HepG2 (cell line): Measurements from ENCODE around the gene AKR1A1. TPM values are rescaled to one million over a fixed set of nuclear protein-coding genes. Genes with fewer than 3 reads are reported as not detected.

Experiments
- HCFC1 ChIP-seq: fragments of 150-350 bp; IDR thresholded peaks from 2 replicates; pipeline ENCODE4 v1.6.1; 2014; ENCODE audit warnings: low read depth, low read length
- HNF4G ChIP-seq, 2 experiments: sonication (generic) in 1 of 2; formaldehyde crosslinking in 1 of 2; IDR thresholded peaks; 2 replicates each; pipeline versions ENCODE4 v1.4.0 to v1.6.1; 2011 to 2020; ENCODE audit warnings: borderline replicate concordance in 2 of 2, low read depth in 2 of 2, mild to moderate bottlenecking in 2 of 2, low read length in 1 of 2, missing genetic modification reagents in 1 of 2, moderate library complexity in 1 of 2
- HNRNPK ChIP-seq: fragments of 200-400 bp; formaldehyde crosslinking; IDR thresholded peaks from 2 replicates; pipeline ENCODE4 v1.6.1; 2018; ENCODE audit warnings: low read length, low read depth, moderate library complexity, mild to moderate bottlenecking; ENCODE audit not compliant: poor library complexity, severe bottlenecking
- LCORL ChIP-seq, 2 experiments: fragments of 450-650 bp in 1 of 2; sonication (generic) in 1 of 2; formaldehyde crosslinking in 1 of 2; IDR thresholded peaks; 2 replicates each; pipeline versions ENCODE4 v1.5.0 to v1.6.1; 2017 to 2020; ENCODE audit warnings: antibody characterized with exemption in 1 of 2, missing genetic modification reagents in 1 of 2
- NR3C1 ChIP-seq: sonication (generic); formaldehyde crosslinking; IDR thresholded peaks from 2 replicates; pipeline ENCODE4 v1.4.0; 2020; ENCODE audit warnings: missing genetic modification reagents
- NRL ChIP-seq: sonication (generic); formaldehyde crosslinking; IDR thresholded peaks from 2 replicates; pipeline ENCODE4 v1.5.0; 2020; ENCODE audit warnings: missing genetic modification reagents, mild to moderate bottlenecking, moderate library complexity, borderline replicate concordance
- RAD21 ChIP-seq: fragments of 450-650 bp; formaldehyde crosslinking; IDR thresholded peaks from 2 replicates; pipeline ENCODE4 v1.5.0; 2020; ENCODE audit warnings: mild to moderate bottlenecking
- RBM39 ChIP-seq: fragments of 200-400 bp; formaldehyde crosslinking; IDR thresholded peaks from one replicate; pipeline ENCODE4 v1.6.1; 2018; ENCODE audit warnings: antibody characterized with exemption, mild to moderate bottlenecking, low read depth, low read length; ENCODE audit not compliant: poor library complexity, severe bottlenecking
- ZBTB42 ChIP-seq: sonication (generic); formaldehyde crosslinking; IDR thresholded peaks from 2 replicates; pipeline ENCODE4 v1.5.0; 2020; ENCODE audit warnings: mild to moderate bottlenecking, missing genetic modification reagents
- ZNF256 ChIP-seq: sonication (generic); formaldehyde crosslinking; conservative IDR thresholded peaks from 2 replicates; pipeline ENCODE4 v1.4.0; 2020; ENCODE audit warnings: missing genetic modification reagents
- ZNF337 ChIP-seq: sonication (generic); formaldehyde crosslinking; IDR thresholded peaks from 2 replicates; pipeline ENCODE4 v1.5.1; 2020; ENCODE audit warnings: missing genetic modification reagents, low read depth, mild to moderate bottlenecking, borderline replicate concordance
- ZNF530 ChIP-seq: sonication (generic); formaldehyde crosslinking; IDR thresholded peaks from 2 replicates; pipeline ENCODE4 v1.5.0; 2020; ENCODE audit warnings: low read depth, mild to moderate bottlenecking, missing genetic modification reagents
- ZNF557 ChIP-seq: sonication (generic); formaldehyde crosslinking; IDR thresholded peaks from 2 replicates; pipeline ENCODE4 v1.4.0; 2020; ENCODE audit warnings: missing genetic modification reagents
- ZNF614 ChIP-seq: IDR thresholded peaks from 2 replicates; pipeline ENCODE4 v1.6.1; 2018; ENCODE audit warnings: missing biosample characterization, missing genetic modification reagents, inconsistent platforms, borderline replicate concordance
- ZNF652 ChIP-seq: IDR thresholded peaks from 2 replicates; pipeline ENCODE4 v1.6.1; 2016; ENCODE audit warnings: low read depth, borderline replicate concordance
- ZNF747 ChIP-seq: sonication (generic); formaldehyde crosslinking; IDR thresholded peaks from 2 replicates; pipeline ENCODE4 v1.8.1; 2023; ENCODE audit warnings: missing genetic modification reagents, mild to moderate bottlenecking, borderline replicate concordance
- ZNF788 ChIP-seq: sonication (generic); formaldehyde crosslinking; IDR thresholded peaks from 2 replicates; pipeline ENCODE4 v1.5.0; 2020; ENCODE audit warnings: mild to moderate bottlenecking, missing genetic modification reagents, borderline replicate concordance
- polyA plus RNA-seq, 8 experiments: library from polyadenylated mRNA; depleted of rRNA in 3 of 8; stranded (reverse) in 7 of 8; unstranded in 1 of 8; fragments of >200 nt; fragmentation: Illumina TruSeq in 4 of 8; extraction: Trizol in 4 of 8; gene quantifications; 2 replicates each; pipeline versions ENCODE4 v1.2.1 to v1.2.3, GENCODE V29; 2011 to 2016; ENCODE audit warnings: low read depth in 4 of 8, missing spikeins in 1 of 8, mixed read lengths in 1 of 8; ENCODE audit not compliant: insufficient read depth in 1 of 8
- total RNA-seq, 5 experiments: library from RNA; depleted of rRNA; stranded (reverse); fragments of >200 nt; fragmentation: Illumina TruSeq; extraction: Trizol; gene quantifications; 2 replicates each; pipeline ENCODE4 v1.2.3, GENCODE V29; 2016; ENCODE audit warnings: low read depth in 1 of 5
- TF ChIP-seq, protein P1 (sequence below): sonication (generic); formaldehyde crosslinking; IDR thresholded peaks from 2 replicates; pipeline ENCODE4 v1.8.1; 2023; ENCODE audit warnings: mild to moderate bottlenecking, missing genetic modification reagents
- TF ChIP-seq, protein P2 (sequence below): sonication (generic); formaldehyde crosslinking; IDR thresholded peaks from 2 replicates; pipeline ENCODE4 v1.8.1; 2023; ENCODE audit warnings: mild to moderate bottlenecking, missing genetic modification reagents
- TF ChIP-seq, protein P3 (sequence below): sonication (generic); formaldehyde crosslinking; IDR thresholded peaks from 2 replicates; pipeline ENCODE4 v1.9.0; 2022; ENCODE audit warnings: low read depth, missing genetic modification reagents
- TF ChIP-seq, protein P4 (sequence below): sonication (generic); formaldehyde crosslinking; IDR thresholded peaks from 2 replicates; pipeline ENCODE4 v1.4.0; 2020; ENCODE audit warnings: missing genetic modification reagents
- TF ChIP-seq, protein P5 (sequence below): sonication (generic); formaldehyde crosslinking; IDR thresholded peaks from 2 replicates; pipeline ENCODE4 v1.4.0; 2020; ENCODE audit warnings: missing genetic modification reagents, mild to moderate bottlenecking, borderline replicate concordance

Gene AKR1A1
- total and polyA plus RNA-seq, 2 of the 13 experiments (the other 11 are each of a cell fraction or from before 2014, with no cell fraction given): 181 to 217 TPM

DNA sequence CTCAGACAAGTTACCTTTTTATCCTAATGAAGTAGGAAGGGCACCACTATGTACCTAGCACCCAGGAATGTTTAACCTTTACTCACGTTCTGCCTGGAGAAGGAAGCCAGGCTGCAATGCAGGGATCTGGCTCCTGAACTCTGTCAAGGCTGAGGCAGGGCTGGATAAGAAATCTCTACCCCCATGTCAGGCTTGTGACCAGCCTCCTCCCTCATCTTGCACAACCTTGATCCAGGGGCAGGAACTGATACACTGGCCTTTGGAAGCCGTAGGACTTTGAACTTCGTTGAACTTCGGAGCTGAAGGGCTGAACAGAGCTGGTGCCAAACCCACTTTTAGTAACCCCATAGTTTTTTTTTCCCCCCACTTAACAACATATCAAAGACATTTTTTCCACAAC lies 8.0 kb upstream of the AKR1A1 start (continued):
- TF ChIP-seq NR3C1 (CRISPR knock-in tag) (no peak), ZNF614 (CRISPR knock-in tag) (peak; percentile 71; the same call in 1 of the 2 replicates), ZNF256 (CRISPR knock-in tag) (no peak), NRL (CRISPR knock-in tag) (no peak), ZNF530 (CRISPR knock-in tag) (no peak), HCFC1 (no peak), ZNF652 (CRISPR knock-in tag) (peak; percentile 35; the same call in 1 of the 2 replicates), RAD21 (CRISPR knock-in tag) (no peak), ZNF788 (CRISPR knock-in tag) (peak; percentile 50; the same call in 1 of the 2 replicates), ZBTB42 (CRISPR knock-in tag) (no peak), HNF4G (IDR thresholded peaks at IDR 0.05; ENCODE audit: borderline replicate concordance, low read depth, low read length) (peak; percentile 99), HNF4G (CRISPR knock-in tag; IDR thresholded peaks at IDR 0.05; ENCODE audit: borderline replicate concordance, low read depth) (peak; percentile 91), ZNF747 (no peak), ZNF337 (no peak), LCORL (IDR thresholded peaks at IDR 0.05) (no peak), LCORL (CRISPR knock-in tag; IDR thresholded peaks at IDR 0.05) (no peak), HNRNPK (no peak), RBM39 (no peak), ZNF557 (CRISPR knock-in tag) (no peak)
- TF ChIP-seq, protein P1, sequence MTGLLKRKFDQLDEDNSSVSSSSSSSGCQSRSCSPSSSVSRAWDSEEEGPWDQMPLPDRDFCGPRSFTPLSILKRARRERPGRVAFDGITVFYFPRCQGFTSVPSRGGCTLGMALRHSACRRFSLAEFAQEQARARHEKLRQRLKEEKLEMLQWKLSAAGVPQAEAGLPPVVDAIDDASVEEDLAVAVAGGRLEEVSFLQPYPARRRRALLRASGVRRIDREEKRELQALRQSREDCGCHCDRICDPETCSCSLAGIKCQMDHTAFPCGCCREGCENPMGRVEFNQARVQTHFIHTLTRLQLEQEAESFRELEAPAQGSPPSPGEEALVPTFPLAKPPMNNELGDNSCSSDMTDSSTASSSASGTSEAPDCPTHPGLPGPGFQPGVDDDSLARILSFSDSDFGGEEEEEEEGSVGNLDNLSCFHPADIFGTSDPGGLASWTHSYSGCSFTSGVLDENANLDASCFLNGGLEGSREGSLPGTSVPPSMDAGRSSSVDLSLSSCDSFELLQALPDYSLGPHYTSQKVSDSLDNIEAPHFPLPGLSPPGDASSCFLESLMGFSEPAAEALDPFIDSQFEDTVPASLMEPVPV (CRISPR knock-in tag): no peak
- TF ChIP-seq, protein P2, sequence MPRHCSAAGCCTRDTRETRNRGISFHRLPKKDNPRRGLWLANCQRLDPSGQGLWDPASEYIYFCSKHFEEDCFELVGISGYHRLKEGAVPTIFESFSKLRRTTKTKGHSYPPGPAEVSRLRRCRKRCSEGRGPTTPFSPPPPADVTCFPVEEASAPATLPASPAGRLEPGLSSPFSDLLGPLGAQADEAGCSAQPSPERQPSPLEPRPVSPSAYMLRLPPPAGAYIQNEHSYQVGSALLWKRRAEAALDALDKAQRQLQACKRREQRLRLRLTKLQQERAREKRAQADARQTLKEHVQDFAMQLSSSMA (CRISPR knock-in tag): no peak
- TF ChIP-seq, protein P3, sequence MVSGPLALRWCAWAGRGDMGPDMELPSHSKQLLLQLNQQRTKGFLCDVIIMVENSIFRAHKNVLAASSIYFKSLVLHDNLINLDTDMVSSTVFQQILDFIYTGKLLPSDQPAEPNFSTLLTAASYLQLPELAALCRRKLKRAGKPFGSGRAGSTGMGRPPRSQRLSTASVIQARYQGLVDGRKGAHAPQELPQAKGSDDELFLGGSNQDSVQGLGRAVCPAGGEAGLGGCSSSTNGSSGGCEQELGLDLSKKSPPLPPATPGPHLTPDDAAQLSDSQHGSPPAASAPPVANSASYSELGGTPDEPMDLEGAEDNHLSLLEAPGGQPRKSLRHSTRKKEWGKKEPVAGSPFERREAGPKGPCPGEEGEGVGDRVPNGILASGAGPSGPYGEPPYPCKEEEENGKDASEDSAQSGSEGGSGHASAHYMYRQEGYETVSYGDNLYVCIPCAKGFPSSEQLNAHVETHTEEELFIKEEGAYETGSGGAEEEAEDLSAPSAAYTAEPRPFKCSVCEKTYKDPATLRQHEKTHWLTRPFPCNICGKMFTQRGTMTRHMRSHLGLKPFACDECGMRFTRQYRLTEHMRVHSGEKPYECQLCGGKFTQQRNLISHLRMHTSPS (CRISPR knock-in tag): peak; percentile 50; the same call in 1 of the 2 replicates
- TF ChIP-seq, protein P4, sequence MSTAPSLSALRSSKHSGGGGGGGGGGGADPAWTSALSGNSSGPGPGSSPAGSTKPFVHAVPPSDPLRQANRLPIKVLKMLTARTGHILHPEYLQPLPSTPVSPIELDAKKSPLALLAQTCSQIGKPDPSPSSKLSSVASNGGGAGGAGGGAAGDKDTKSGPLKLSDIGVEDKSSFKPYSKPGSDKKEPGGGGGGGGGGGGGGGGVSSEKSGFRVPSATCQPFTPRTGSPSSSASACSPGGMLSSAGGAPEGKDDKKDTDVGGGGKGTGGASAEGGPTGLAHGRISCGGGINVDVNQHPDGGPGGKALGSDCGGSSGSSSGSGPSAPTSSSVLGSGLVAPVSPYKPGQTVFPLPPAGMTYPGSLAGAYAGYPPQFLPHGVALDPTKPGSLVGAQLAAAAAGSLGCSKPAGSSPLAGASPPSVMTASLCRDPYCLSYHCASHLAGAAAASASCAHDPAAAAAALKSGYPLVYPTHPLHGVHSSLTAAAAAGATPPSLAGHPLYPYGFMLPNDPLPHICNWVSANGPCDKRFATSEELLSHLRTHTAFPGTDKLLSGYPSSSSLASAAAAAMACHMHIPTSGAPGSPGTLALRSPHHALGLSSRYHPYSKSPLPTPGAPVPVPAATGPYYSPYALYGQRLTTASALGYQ (CRISPR knock-in tag): no peak
- TF ChIP-seq, protein P5, sequence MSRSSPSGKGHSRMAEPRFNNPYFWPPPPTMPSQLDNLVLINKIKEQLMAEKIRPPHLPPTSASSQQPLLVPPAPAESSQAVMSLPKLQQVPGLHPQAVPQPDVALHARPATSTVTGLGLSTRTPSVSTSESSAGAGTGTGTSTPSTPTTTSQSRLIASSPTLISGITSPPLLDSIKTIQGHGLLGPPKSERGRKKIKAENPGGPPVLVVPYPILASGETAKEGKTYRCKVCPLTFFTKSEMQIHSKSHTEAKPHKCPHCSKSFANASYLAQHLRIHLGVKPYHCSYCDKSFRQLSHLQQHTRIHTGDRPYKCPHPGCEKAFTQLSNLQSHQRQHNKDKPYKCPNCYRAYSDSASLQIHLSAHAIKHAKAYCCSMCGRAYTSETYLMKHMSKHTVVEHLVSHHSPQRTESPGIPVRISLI: peak; percentile 55; the same call in 1 of the 2 replicates
